Gastrocnemius medialis (tissue), 4 donors: Measurements from ENCODE around the gene MS4A1. TPM values are rescaled to one million over a fixed set of nuclear protein-coding genes. Genes with fewer than 3 reads are reported as not detected.

Source experiments
- ATAC-seq, 2 donors: fragments of 150-250 bp; one replicate each; pipeline ENCODE4 v1.9.1; 2016
- DNase-seq, 2 donors: peaks; one replicate each; pipeline ENCODE4 v3.0.0-alpha.2; 2019
- H3K27ac ChIP-seq, 4 donors: fragments of 200-600 bp; sonication (generic); 1 replicate in 1 of 4; 2 replicates in 3 of 4; pipeline ENCODE4 v1.5.1; 2016 to 2018; ENCODE audit warnings: mild to moderate bottlenecking in 2 of 4, moderate library complexity in 1 of 4
- H3K27me3 ChIP-seq, 3 donors: fragments of 200-600 bp; sonication (generic) in 2 of 3; 1 replicate in 1 of 3; 2 replicates in 2 of 3; pipeline versions ENCODE4 v1.5.1 to v1.6.0; 2016 to 2019; ENCODE audit warnings: mild to moderate bottlenecking in 1 of 3, moderate library complexity in 1 of 3
- H3K36me3 ChIP-seq, 2 donors: fragments of 200-600 bp; sonication (generic) in 1 of 2; one replicate each; pipeline ENCODE4 v1.5.1; 2017 to 2018
- H3K4me1 ChIP-seq, 2 donors: fragments of 200-600 bp; sonication (generic) in 1 of 2; one replicate each; pipeline ENCODE4 v1.5.1; 2016 to 2017; ENCODE audit warnings: mild to moderate bottlenecking in 2 of 2
- H3K4me3 ChIP-seq, 4 donors: fragments of 200-600 bp; sonication (generic) in 3 of 4; 1 replicate in 1 of 4; 2 replicates in 3 of 4; pipeline ENCODE4 v1.5.1; 2016 to 2019; ENCODE audit warnings: mild to moderate bottlenecking in 2 of 4
- H3K9me3 ChIP-seq, 3 donors: fragments of 200-600 bp; sonication (generic) in 2 of 3; 1 replicate in 1 of 3; 2 replicates in 2 of 3; pipeline ENCODE4 v1.5.1; 2016 to 2019
- POLR2A ChIP-seq, 2 donors: fragments of 450-650 bp; IDR thresholded peaks; one replicate each; pipeline ENCODE4 v1.6.1; 2017; ENCODE audit warnings: antibody characterized with exemption in 2 of 2, mild to moderate bottlenecking in 2 of 2, moderate library complexity in 2 of 2
- in situ Hi-C, 4 donors: fragments of 200-750 bp; cut with MboI; loops; one replicate each; pipeline versions ENCODE4 v1.15.0 to v1.8.0; 2017; ENCODE audit warnings: low sequenced_read_pairs in 4 of 4
- intact Hi-C: fragments of 100-400 bp; cut with DNase I; formaldehyde crosslinking; loops from one replicate; pipeline ENCODE4 v1.15.1; 2023; ENCODE audit warnings: low total_unique reads
- total RNA-seq, 4 donors: library from RNA; depleted of rRNA; stranded (reverse); fragments of >200 nt; gene quantifications; one replicate each; pipeline versions ENCODE4 v1.1.0 to v1.2.3, GENCODE V29; 2016
- TF ChIP-seq, protein P1 (sequence below), 5 experiments: fragments of 450-650 bp in 3 of 5; fragments of 200-600 bp in 2 of 5; sonication (generic) in 2 of 5; IDR thresholded peaks in 4 of 5; conservative IDR thresholded peaks in 1 of 5; 1 replicate in 4 of 5; 2 replicates in 1 of 5; pipeline ENCODE4 v1.5.1; 2016 to 2019; ENCODE audit warnings: antibody characterized with exemption in 5 of 5, mild to moderate bottlenecking in 3 of 5, moderate library complexity in 3 of 5

Gene MS4A1
- total RNA-seq = under 1 TPM in 1 of 4 donors, not detected in 3; 0.10 TPM

DNA sequence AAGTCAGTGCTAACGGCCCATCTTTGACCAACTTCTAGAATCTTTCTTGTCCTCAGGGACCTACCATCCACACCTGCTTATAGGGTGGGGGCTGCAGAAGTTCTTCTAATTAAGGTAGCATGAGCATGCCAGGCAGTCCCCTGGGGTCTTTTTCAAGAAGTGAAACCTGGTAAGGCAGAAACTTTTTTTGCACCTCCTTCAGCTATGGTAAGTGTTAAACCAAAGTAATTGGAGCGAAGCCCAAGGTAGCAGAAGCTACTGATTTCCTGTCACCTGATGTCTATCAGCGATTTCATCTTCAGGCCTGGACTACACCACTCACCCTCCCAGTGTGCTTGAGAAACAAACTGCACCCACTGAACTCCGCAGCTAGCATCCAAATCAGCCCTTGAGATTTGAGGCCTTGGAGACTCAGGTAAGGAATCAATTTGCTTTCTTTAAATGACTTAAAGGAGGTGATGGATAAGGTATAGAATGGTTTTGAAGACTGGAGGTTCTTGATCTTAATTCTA is at the start of gene MS4A1:
TSS of gene MS4A1 (plus strand) at position 317 of the 512 bp plus-strand sequence. CDS start 6,528 bp downstream, outside the sequence.
- no peaks in the 10 kb centered on the region for H3K36me3 ChIP-seq
- no peak for TF ChIP-seq POLR2A (IDR thresholded peaks at IDR 0.05)
- TF ChIP-seq, protein P1, sequence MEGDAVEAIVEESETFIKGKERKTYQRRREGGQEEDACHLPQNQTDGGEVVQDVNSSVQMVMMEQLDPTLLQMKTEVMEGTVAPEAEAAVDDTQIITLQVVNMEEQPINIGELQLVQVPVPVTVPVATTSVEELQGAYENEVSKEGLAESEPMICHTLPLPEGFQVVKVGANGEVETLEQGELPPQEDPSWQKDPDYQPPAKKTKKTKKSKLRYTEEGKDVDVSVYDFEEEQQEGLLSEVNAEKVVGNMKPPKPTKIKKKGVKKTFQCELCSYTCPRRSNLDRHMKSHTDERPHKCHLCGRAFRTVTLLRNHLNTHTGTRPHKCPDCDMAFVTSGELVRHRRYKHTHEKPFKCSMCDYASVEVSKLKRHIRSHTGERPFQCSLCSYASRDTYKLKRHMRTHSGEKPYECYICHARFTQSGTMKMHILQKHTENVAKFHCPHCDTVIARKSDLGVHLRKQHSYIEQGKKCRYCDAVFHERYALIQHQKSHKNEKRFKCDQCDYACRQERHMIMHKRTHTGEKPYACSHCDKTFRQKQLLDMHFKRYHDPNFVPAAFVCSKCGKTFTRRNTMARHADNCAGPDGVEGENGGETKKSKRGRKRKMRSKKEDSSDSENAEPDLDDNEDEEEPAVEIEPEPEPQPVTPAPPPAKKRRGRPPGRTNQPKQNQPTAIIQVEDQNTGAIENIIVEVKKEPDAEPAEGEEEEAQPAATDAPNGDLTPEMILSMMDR (IDR thresholded peaks at IDR 0.05 in 4 of 5, conservative IDR thresholded peaks at IDR 0.05 in 1 of 5) = no peak
- H3K9me3 ChIP-seq = no peaks in the 10 kb centered on the region
- H3K27ac ChIP-seq = no peak within 1 kb of the TSS
- in situ Hi-C loops (no loop called here), intact Hi-C loops (no loop called here)
- no peak for ATAC-seq
- no peak for DNase-seq
- H3K4me3 ChIP-seq = no peak within 1 kb of the TSS
- no peaks in the 10 kb centered on the region for H3K27me3 ChIP-seq
- no peaks in the 10 kb centered on the region for H3K4me1 ChIP-seq

DNA sequence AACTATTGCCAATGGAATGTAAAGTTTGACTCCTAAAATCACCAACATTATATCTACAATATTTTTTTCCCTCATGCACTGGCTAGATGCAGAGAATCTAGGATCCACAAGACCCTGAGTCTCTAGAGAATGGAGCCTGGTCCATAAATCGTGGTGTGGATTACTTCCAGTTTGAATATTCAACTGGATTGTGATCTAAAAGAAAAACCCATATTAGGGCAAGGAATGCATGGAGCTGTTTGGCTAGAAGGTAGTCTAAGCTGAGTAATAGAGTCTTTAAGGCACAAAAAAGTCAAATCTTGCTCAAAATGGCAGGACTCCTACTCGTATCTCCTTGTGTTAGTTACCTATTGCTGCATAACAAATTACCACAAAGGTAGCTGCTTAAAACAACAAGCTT is 35.6 kb upstream of the MS4A1 start:
- no peak overlapping the region for H3K4me3 ChIP-seq
- no peaks in the 10 kb centered on the region for H3K4me1 ChIP-seq
- intact Hi-C loops (no loop called here), in situ Hi-C loops (no loop called here)
- no peaks in the 10 kb centered on the region for H3K27me3 ChIP-seq
- DNase-seq = no peak
- H3K9me3 ChIP-seq = no peaks in the 10 kb centered on the region
- no peaks in the 10 kb centered on the region for H3K36me3 ChIP-seq
- no peak for ATAC-seq
- H3K27ac ChIP-seq = no peak overlapping the region
- TF ChIP-seq POLR2A (IDR thresholded peaks at IDR 0.05) = no peak
- TF ChIP-seq, protein P1 (IDR thresholded peaks at IDR 0.05 in 4 of 5, conservative IDR thresholded peaks at IDR 0.05 in 1 of 5) = no peak

DNA sequence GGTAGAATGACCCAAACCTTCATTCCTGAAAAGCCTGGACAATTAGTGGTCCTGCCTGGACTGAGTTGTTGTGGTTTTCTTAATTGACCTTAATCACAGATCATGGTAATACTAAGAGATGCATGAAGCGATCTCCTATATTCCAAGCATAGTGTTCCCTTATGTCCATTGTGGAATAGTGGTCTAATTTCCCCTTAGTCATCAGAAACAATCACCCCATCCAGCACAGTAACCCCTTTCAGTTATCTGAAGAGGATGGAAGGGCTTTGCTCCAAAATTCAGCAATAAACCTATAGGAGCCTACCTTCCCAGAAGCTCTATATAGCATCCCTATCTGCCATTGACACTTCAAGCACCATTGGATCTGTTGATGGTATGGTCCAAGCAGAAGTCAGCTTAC is 33.0 kb upstream of the MS4A1 start:
- Histone ChIP-seq H3K9me3 (no peaks in the 10 kb centered on the region), H3K36me3 (no peaks in the 10 kb centered on the region), H3K27ac (no peak overlapping the region), H3K4me1 (no peaks in the 10 kb centered on the region), H3K4me3 (no peak overlapping the region), H3K27me3 (no peaks in the 10 kb centered on the region)
- DNase-seq = no peak
- intact Hi-C loops = no loop called here
- no peak for TF ChIP-seq POLR2A (IDR thresholded peaks at IDR 0.05)
- TF ChIP-seq, protein P1 (IDR thresholded peaks at IDR 0.05 in 4 of 5, conservative IDR thresholded peaks at IDR 0.05 in 1 of 5) = no peak
- in situ Hi-C loops = no loop called here
- no peak for ATAC-seq

DNA sequence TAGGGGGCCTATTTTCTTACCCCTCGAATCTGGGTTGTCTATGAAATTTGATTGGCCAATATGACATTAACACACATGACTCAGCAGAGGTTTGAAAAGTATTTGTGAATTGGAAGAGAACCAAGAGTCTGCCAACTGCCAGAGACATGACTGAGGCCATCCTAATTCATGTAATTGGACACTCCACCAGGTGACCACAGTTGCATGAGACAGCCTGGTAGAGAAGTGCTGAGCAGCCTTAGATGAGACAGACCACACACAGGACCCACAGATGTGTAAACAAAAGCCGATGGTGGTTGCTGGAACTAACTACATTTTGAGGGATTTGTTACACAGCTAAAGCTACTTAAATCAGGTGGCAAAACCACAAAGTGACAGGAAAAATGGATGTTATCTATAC is 27.1 kb upstream of the MS4A1 start:
- Histone ChIP-seq H3K27ac (no peak overlapping the region), H3K27me3 (no peaks in the 10 kb centered on the region), H3K9me3 (no peaks in the 10 kb centered on the region), H3K4me3 (no peak overlapping the region), H3K4me1 (no peaks in the 10 kb centered on the region), H3K36me3 (no peaks in the 10 kb centered on the region)
- ATAC-seq = no peak
- TF ChIP-seq, protein P1 (IDR thresholded peaks at IDR 0.05 in 4 of 5, conservative IDR thresholded peaks at IDR 0.05 in 1 of 5) = no peak
- no peak for TF ChIP-seq POLR2A (IDR thresholded peaks at IDR 0.05)
- no peak for DNase-seq
- intact Hi-C loops = no loop called here
- in situ Hi-C loops = no loop called here

DNA sequence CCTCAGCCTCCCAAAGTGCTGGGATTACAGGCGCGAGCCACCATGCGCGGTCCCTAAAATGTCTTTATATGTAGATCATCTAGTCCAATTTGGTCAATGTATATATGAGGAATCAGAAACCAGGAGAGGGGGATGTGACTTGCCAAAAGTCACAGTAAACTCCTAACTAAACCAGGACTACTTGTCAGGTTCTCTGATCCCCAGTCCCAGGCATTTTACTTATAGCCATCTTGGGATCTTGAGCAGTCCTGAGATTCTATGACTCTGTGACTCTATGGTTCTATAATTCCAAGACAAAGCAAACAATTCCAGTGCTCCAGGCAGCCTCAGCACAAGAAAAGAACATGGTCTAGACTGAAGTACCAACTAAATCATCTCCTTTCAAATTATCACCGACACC is 26.4 kb upstream of the MS4A1 start, which contains the start of gene MS4A5:
TSS of gene MS4A5 (plus strand) at position 301 of the 400 bp plus-strand sequence. CDS start 103 bp downstream, outside the sequence.
- no peak for ATAC-seq
- in situ Hi-C loops (no loop called here), intact Hi-C loops (no loop called here)
- Histone ChIP-seq H3K27me3 (no peaks in the 10 kb centered on the region), H3K27ac (no peak within 1 kb of the TSS), H3K4me3 (no peak within 1 kb of the TSS), H3K4me1 (no peaks in the 10 kb centered on the region), H3K9me3 (no peaks in the 10 kb centered on the region), H3K36me3 (no peaks in the 10 kb centered on the region)
- TF ChIP-seq, protein P1 (IDR thresholded peaks at IDR 0.05 in 4 of 5, conservative IDR thresholded peaks at IDR 0.05 in 1 of 5) = no peak
- no peak for TF ChIP-seq POLR2A (IDR thresholded peaks at IDR 0.05)
- DNase-seq = no peak
